ENCODE data around the gene UGT3A2.

DNA sequence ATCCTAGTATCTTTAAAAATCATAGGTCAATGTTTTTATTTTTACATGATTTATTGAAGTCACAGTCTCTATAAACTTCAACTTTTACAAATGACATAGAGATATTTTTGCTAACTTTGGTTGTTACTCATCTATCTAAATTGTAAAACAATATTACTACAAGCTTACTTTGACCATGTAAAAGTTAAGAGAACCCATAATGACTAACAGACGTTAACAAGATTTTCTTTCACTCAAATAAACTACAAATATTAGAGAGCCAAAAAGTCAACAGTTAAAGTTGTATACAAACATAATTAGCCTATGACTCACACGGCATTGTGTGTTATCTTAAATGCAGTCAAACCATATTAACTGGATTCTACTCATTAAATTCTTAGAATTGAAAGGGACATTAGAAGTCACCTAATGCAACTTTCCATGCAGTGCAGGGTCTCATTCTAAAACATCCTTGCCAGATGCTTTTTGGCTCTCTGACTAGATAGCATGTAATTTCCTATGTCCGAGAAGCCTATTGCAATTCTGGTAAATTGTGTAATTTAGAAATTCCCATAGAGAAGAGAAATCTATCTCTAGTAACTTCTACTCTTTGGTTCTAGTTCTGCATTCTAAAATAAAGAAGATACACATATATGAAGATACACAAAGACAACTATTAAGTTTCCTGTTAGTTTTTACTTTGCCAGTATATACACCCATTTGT is 42.2 kb upstream of the UGT3A2 start:
- TF ChIP-seq, protein P1, sequence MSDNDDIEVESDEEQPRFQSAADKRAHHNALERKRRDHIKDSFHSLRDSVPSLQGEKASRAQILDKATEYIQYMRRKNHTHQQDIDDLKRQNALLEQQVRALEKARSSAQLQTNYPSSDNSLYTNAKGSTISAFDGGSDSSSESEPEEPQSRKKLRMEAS (IDR thresholded peaks at IDR 0.05), result no peak
- no peak for TF ChIP-seq EGR1 (IDR thresholded peaks at IDR 0.05; ENCODE audit: low read depth in 2 of 2)
- TF ChIP-seq, protein P2, sequence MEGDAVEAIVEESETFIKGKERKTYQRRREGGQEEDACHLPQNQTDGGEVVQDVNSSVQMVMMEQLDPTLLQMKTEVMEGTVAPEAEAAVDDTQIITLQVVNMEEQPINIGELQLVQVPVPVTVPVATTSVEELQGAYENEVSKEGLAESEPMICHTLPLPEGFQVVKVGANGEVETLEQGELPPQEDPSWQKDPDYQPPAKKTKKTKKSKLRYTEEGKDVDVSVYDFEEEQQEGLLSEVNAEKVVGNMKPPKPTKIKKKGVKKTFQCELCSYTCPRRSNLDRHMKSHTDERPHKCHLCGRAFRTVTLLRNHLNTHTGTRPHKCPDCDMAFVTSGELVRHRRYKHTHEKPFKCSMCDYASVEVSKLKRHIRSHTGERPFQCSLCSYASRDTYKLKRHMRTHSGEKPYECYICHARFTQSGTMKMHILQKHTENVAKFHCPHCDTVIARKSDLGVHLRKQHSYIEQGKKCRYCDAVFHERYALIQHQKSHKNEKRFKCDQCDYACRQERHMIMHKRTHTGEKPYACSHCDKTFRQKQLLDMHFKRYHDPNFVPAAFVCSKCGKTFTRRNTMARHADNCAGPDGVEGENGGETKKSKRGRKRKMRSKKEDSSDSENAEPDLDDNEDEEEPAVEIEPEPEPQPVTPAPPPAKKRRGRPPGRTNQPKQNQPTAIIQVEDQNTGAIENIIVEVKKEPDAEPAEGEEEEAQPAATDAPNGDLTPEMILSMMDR (IDR thresholded peaks at IDR 0.05; ENCODE audit: low read depth, low read length, missing input control), result no peak
- no peak for TF ChIP-seq REST (IDR thresholded peaks at IDR 0.05)
- TF ChIP-seq GABPA (IDR thresholded peaks at IDR 0.05 in 1 of 2, conservative IDR thresholded peaks at IDR 0.05 in 1 of 2), result no peak
- TF ChIP-seq, protein P3, sequence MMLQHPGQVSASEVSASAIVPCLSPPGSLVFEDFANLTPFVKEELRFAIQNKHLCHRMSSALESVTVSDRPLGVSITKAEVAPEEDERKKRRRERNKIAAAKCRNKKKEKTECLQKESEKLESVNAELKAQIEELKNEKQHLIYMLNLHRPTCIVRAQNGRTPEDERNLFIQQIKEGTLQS (IDR thresholded peaks at IDR 0.05), result no peak
- TF ChIP-seq TAF1 (conservative IDR thresholded peaks at IDR 0.05), result no peak
- no peak for TF ChIP-seq JUND (IDR thresholded peaks at IDR 0.05)
